ENCODE data around the gene LAPTM4A. TPM values are rescaled to one million over a fixed set of nuclear protein-coding genes. Genes with fewer than 3 reads are reported as not detected.
"Not testable (repeated sequence)": the region's sequence is repeated elsewhere in the genome, so short reads cannot be mapped to it uniquely, and the experiment has no call there.

LAPTM4A gene
- total RNA-seq, 1 experiment from 2014 or later: 267 TPM

GRCh38 chr2:20050646-20051531 lies 539 bp downstream of the LAPTM4A start:
- peak; percentile 82 for DNase-seq (ENCODE audit: low read depth)

- peak; percentile 68 for DNase-seq (ENCODE audit: low read depth)
Measured at GRCh38 chr2:20050104-20050645, 1.3 kb downstream of the LAPTM4A start.

GRCh38 chr2:20049637-20050036 lies 1.8 kb downstream of the LAPTM4A start:
- no peak for DNase-seq (ENCODE audit: low read depth)

DNA sequence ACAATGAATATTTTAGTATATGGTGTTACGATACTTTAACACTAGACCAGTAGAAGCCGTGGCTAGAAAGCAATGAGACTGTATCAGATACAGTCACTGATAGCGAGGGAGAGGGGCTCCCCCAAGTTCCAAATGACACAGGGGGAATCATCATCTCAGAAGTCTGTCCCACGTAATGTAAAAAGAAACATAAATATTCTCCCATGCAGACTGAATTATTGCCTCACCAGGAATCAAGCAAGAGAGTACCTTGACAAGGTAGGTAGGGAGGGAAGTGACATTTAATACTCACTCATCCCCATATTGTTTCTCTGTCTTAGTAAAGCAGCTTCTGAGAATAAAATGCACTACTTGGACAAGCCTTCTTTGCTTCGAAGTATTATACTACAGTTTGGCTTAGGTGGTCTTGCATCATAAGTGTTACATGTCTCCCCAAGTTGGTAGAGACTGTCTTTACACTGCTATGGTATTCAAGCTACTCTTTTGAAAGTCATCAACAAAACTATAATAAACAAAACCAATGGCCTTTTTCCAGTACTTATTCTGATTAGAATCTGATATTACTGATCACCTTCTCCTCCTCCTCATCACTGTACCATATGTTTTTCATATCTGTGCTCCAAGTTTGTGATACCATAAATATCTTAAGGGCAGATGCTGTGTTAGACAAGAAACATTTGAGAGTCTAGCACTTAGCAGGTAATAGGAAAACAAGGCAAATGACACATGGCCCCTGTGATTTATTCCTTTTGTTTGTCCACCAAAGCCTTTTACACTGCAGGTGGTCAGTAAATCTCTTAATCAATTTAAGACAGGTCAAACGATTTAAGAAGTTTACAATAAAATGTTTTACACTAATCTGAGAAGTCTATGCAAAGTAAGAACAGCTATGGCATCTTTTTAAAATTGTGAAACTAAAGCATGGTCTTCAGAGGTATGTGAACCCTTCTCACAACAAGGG lies 2.7 kb downstream of the LAPTM4A start:
- no peak for DNase-seq (ENCODE audit: low read depth)

GRCh38 chr2:20045712-20046292 lies 5.6 kb downstream of the LAPTM4A start:
- DNase-seq (ENCODE audit: low read depth): not testable (repeated sequence)

- DNase-seq (ENCODE audit: low read depth): no peak
Measured at GRCh38 chr2:20044778-20045177, 6.7 kb downstream of the LAPTM4A start.

GRCh38 chr2:20042531-20042930 lies 8.9 kb downstream of the LAPTM4A start:
- no peak for DNase-seq (ENCODE audit: low read depth)

DNA sequence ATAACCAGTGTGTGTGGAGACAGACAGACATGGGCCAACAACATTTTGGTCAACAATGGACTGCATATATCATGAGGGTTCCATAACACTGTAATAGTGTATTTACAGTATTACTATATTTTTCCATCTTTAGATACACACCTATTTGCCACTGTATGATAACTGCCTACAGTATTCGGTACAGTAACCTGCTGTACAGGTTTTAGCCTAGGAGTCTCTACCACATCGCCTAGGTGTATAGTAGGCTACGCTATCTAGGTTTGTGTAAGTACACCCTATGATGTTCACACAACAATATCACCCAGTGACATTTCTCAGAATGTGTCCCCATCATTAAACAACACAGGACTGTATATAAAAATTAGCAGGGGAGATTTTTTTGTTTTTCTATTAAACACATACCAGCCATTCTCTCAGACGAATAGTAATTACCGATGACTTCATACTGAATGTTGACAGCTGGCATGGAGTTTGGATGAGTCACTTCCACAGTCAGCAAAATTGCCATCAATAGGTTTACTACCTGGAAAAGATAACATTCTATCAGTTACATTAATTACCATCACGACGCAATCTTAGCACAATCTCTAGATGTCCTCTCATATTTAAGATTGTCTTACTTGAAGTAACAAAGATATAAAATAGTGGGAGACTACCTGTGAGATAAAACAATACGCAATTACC lies 10.8 kb downstream of the LAPTM4A start:
- DNase-seq (ENCODE audit: low read depth): peak; percentile 46

- DNase-seq (ENCODE audit: low read depth): no peak
Measured at GRCh38 chr2:20037660-20038059, 13.8 kb downstream of the LAPTM4A start.

GRCh38 chr2:20035955-20036666 lies 15.3 kb downstream of the LAPTM4A start:
- DNase-seq (ENCODE audit: low read depth): no peak

GRCh38 chr2:20034821-20035220 lies 16.6 kb downstream of the LAPTM4A start:
- DNase-seq (ENCODE audit: low read depth): no peak

DNA sequence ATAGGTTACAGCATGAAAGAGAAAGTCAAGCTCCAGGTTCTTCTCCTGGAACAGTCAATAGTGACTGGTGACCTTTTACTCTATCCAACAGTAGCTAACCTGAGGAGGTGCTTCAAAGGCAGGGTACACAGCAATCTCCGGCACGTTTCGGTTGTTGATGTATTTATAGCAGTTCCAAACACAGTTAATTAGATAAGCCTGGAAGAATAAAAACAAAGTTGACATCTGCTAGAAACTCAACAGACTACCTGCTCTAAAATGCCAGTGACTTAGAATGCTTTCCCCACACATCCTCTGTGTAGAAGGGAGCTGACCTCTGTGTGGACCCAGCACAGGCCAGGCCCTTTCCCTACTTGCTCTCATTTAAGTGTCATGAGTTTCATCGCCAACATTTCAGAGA lies 17.2 kb downstream of the LAPTM4A start:
- no peak for DNase-seq (ENCODE audit: low read depth)

DNA sequence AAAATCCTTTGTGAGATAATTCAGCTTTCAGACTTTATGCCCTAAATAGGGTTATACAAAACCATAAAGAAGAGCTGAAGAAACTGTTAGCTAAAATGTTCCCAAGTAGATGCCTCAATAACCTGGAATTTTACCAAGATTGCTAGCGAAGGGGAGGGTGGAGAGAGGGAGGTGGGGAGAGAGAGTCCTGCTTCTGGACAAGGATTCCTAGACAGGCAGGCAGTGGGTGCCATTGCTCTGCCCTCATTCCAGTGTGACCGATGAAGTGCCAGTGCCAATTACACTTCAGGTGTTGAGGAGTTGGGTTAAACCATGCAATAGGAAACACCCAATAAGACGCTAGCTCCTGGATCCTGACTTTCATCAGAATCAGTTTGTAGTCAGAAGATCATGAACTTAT lies 18.1 kb downstream of the LAPTM4A start:
- no peak for DNase-seq (ENCODE audit: low read depth)

GRCh38 chr2:20030224-20030623 lies 21.2 kb downstream of the LAPTM4A start:
- no peak for DNase-seq (ENCODE audit: low read depth)

- DNase-seq (ENCODE audit: low read depth): peak; percentile 28
Measured at GRCh38 chr2:20027705-20028434, 23.6 kb downstream of the LAPTM4A start.

DNA sequence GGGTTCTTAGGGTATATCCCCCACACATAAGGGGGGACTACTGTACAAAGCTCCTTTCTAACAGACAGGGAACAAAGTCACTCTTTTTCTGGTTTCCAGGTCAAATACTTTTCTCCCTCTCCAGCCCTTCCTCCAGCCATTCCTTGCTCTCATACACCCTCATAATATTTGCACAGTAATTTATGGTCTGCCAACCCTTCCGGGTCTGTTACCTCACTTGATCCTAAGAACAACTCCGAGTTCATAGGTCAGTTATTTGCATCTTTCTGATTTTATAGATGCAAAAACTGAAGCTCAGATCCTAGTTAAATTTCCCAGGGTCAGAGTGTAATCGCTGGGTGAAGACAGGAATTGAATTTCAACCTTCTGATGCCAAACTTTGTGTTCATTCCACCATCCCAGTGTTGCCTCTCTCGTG lies 24.2 kb downstream of the LAPTM4A start:
- DNase-seq (ENCODE audit: low read depth): no peak

- DNase-seq (ENCODE audit: low read depth): peak; percentile 18
Measured at GRCh38 chr2:20025065-20025786, 26.2 kb downstream of the LAPTM4A start.

- DNase-seq (ENCODE audit: low read depth): no peak
Measured at GRCh38 chr2:20023688-20024087, 27.7 kb downstream of the LAPTM4A start.

DNA sequence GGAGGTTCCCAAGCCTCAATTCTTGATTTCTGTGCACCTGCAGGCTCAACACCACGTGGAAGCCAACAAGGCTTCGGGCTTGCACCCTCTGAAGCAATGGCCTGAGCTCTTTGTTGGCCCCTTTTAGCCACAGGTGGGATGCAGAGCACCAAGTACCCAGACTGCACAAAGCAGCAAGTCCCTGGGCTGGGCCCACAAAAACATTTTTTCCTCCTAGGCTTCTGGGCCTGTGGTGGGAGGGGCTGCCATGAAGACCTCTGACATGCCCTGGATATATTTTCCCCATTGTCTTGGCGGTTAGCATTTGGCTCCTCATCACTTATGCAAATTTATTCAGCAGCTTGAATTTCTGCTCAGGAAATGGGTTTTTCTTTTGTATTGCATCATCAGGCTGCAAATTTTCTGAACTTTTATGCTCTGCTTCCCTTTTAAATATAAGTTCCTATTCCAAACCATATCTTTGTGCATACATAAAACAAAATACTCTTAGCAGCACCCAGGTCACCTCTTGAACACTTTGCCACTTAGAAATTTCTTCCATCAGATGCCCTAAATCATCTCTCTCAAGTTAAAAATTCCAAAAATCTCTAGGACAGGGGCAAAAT lies 29.9 kb downstream of the LAPTM4A start:
- DNase-seq (ENCODE audit: low read depth): no peak

Measured in RPMI7951 (cell line).